ENCODE measurements around the gene MRPS12. TPM values are rescaled to one million over a fixed set of nuclear protein-coding genes. Genes with fewer than 3 reads are reported as not detected.

The MRPS12 gene
- 10 to 100 TPM; 33.0 to 76.3 TPM for total RNA-seq

DNA sequence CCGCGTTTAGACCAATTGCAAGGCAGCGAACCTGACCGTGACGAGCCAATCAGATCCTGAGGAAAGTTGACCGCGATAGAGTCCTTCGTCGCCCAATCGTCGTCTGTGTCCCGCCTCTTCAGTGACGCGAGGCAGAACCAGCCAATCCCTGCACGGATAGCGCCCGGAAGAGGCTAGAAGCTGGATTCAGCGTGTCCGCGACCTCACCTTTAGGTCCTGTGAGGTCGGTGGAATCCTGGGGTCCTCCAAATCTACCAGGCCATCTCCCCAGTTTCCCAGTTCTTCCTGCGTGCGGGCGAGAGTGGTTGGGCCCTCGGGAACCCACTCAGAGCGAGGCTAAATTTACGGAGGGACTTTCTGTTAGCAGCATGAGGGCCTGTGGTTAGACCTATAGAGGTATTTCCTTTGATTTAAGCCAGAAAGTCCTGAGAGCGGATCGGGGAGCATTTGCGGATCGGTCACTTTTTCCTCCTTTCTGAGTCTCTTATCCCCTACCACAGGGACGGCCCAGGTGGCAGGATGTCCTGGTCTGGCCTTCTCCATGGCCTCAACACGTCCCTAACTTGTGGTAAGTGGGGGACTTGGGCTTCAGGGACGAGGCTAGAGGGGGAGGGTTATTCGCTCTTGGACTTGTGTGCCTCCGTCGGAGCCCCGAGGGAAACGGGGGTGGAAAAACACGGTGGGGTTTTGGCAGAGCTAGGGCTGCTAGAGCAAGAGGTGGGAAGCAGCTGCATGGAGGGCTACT, at the start of gene MRPS12:
Gene MRPS12 (plus strand): TSS at position 169 of the 745 bp plus-strand sequence. CDS start 351 bp downstream, at position 520.

DNA sequence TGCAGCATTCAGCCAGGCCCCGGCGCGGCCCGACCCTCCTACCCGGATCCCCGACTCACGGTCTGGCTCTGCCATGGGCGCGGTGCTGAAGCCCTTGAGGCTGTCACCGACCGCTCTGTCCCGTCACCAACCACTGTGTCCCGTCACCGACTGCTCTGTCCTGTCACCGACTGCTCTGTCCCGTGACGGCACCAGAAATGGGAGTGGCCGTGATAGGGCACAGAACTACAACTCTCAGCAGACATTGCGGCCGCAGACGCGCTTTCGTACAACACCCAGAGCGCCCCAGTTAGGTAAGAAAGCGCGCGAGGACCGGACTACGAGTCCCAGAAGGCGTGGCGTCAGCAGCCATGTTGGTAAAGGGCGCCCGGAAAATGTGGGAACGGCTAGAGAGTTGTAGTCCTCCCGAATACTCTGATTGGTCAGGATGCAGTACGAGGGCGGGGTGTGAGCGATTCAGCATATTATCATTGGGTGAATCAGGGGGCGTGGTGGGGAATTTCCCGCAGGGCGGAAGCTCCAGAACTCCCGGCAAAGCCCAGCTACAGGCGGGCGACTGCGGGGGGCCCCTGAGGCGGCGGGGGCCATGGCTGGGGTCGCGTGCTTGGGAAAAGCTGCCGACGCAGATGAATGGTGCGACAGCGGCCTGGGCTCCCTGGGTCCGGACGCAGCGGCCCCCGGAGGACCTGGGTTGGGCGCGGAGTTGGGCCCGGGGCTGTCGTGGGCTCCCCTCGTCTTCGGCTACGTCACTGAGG, 31.1 kb upstream of the MRPS12 start, which contains the start of the genes NFKBIB and SIRT2:
Gene NFKBIB (plus strand): TSS at position 523 of the 755 bp plus-strand sequence. CDS start 64 bp downstream, at position 587.
Gene SIRT2 (minus strand): TSS at position 172 of the 755 bp plus-strand sequence. CDS start 97 bp downstream, at position 75.

GRCh38 chr19:38929929-38930775, 592 bp upstream of the MRPS12 start, which contains the start of gene SARS2:
SARS2 (minus strand) TSS chr19:38930763; CDS start chr19:38930736, 27 bp downstream.

DNA sequence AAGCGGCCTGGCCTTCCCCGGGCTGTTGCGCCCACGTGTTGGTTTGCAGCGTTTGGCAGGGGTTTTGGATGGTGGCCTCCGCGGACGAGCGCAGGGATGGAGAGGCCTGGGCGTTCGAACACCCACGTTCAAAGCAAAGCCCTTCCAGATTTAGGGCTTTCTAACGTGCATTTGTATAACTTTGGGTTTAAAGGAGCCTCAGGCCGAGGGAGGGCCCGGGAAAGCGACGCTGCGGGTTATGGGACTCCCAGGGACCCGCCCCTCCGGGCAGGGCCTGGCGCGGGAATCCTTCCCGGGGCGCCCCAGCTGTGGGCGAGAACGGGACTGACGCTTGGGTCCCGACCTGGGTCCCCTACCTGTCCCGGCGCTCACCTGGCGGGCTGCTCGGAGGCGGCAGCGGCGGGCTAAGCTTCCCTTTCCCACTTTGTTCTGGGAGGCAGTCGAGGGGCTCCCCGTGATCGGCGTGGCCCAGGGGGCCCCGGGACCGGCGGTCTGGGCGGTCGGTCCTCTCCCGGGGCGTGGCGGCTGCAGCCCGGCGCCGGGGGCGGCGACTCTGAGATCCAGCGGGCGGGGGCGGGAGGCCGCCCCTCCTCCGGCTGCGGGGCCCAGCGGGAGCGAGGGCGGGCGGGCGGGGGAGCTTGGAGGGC, 44.6 kb downstream of the MRPS12 start, which contains the start of gene FBXO17:
Gene FBXO17 (minus strand): TSS at position 529 of the 647 bp plus-strand sequence. CDS start 25,423 bp downstream, outside the sequence.

Other genes with a start within 250 kb of the MRPS12 start
- not detected for gene CAPN12, start 186.5 kb upstream of the MRPS12 start, total RNA-seq
- gene LGALS7, start 157.4 kb upstream of the MRPS12 start, total RNA-seq, result not detected
- gene LGALS7B, start 141.7 kb upstream of the MRPS12 start, total RNA-seq, result not detected
- not detected for gene LGALS4, start 118.0 kb upstream of the MRPS12 start, total RNA-seq
- 10 to 100 TPM; 36.6 to 61.3 TPM for gene ECH1, start 99.2 kb upstream of the MRPS12 start, total RNA-seq
- gene HNRNPL, start 81.0 kb upstream of the MRPS12 start, total RNA-seq, result 100 to 1,000 TPM; 191 to 265 TPM
- 1 to 10 TPM; 3.4 to 6.0 TPM for gene RINL, start 52.7 kb upstream of the MRPS12 start, total RNA-seq
- gene SIRT2, start 31.3 kb upstream of the MRPS12 start, total RNA-seq, result 10 to 100 TPM; 65.6 to 98.4 TPM
- 10 to 100 TPM; 14.8 to 22.0 TPM for gene NFKBIB, start 31.0 kb upstream of the MRPS12 start, total RNA-seq
- not detected for gene CCER2, start 18.8 kb upstream of the MRPS12 start, total RNA-seq
- gene SARS2, start 181 bp upstream of the MRPS12 start, total RNA-seq, result 10 to 100 TPM; 29.3 to 34.0 TPM
- gene FBXO17, start 44.8 kb downstream of the MRPS12 start, total RNA-seq, result 10 to 100 TPM; 26.0 to 26.8 TPM
- 1 to 10 TPM; 3.8 to 4.0 TPM for gene FBXO27, start 101.6 kb downstream of the MRPS12 start, total RNA-seq
- gene ACP7, start 153.4 kb downstream of the MRPS12 start, total RNA-seq, result 10 to 100 TPM in 1 of 2 donors, 1 to 10 TPM in 1; 2.1 to 14.3 TPM
- 10 to 100 TPM; 13.1 to 21.3 TPM for gene PAK4, start 194.8 kb downstream of the MRPS12 start, total RNA-seq